Measurements from ENCODE around the gene POLR1G.

GRCh38 chr19:45419895-45420294, 13.5 kb downstream of the POLR1G start:
- TF ChIP-seq POLR2AphosphoS5 (IDR thresholded peaks at IDR 0.05) (no peak), POLR2A (IDR thresholded peaks at IDR 0.05; ENCODE audit: low read depth) (no peak), CTCF (IDR thresholded peaks at IDR 0.05) (no peak), EP300 (IDR thresholded peaks at IDR 0.05) (no peak)
